KMS-11 (cell line): ENCODE results near the gene IGSF9.
"Not testable (repeated sequence)": the region's sequence is repeated elsewhere in the genome, so short reads cannot be mapped to it uniquely, and the experiment has no call there.

Experiments
- H2AFZ ChIP-seq: fragments of 200-600 bp; sonication (generic); 2 replicates; pipeline ENCODE4 v1.6.1; 2016; ENCODE audit warnings: antibody characterized with exemption, mixed run types, low read depth
- H3K27ac ChIP-seq: fragments of 200-600 bp; sonication (generic); 2 replicates; pipeline ENCODE4 v1.6.1; 2016; ENCODE audit warnings: mild to moderate bottlenecking, mixed run types
- H3K27me3 ChIP-seq: fragments of 200-600 bp; sonication (generic); 2 replicates; pipeline ENCODE4 v1.6.1; 2017; ENCODE audit warnings: mild to moderate bottlenecking, low read depth, mixed run types, moderate library complexity; ENCODE audit not compliant: insufficient read depth
- H3K36me3 ChIP-seq: fragments of 200-600 bp; sonication (generic); 2 replicates; pipeline ENCODE4 v1.6.1; 2017; ENCODE audit warnings: mild to moderate bottlenecking, mixed run types; ENCODE audit not compliant: insufficient read depth
- H3K4me1 ChIP-seq: fragments of 200-600 bp; sonication (generic); 2 replicates; pipeline ENCODE4 v1.6.1; 2016; ENCODE audit warnings: mild to moderate bottlenecking, low read depth, mixed run types; ENCODE audit not compliant: poor library complexity, severe bottlenecking
- H3K4me2 ChIP-seq: fragments of 200-600 bp; sonication (generic); 2 replicates; pipeline ENCODE4 v1.7.0; 2016; ENCODE audit warnings: mild to moderate bottlenecking, mixed run types
- H3K4me3 ChIP-seq: fragments of 200-600 bp; sonication (generic); IDR thresholded peaks from 2 replicates; pipeline ENCODE4 v1.6.1; 2017; ENCODE audit warnings: low read depth, low read length, mixed read lengths; ENCODE audit not compliant: insufficient read depth
- H3K79me2 ChIP-seq: fragments of 200-600 bp; sonication (generic); 2 replicates; pipeline ENCODE4 v1.6.1; 2016; ENCODE audit warnings: low read depth, mixed run types; ENCODE audit not compliant: insufficient read depth
- H3K9ac ChIP-seq: fragments of 200-600 bp; sonication (generic); 2 replicates; pipeline ENCODE4 v1.6.1; 2016; ENCODE audit warnings: mild to moderate bottlenecking, mixed run types
- H4K20me1 ChIP-seq: fragments of 200-600 bp; sonication (generic); 2 replicates; pipeline ENCODE4 v1.6.1; 2016; ENCODE audit warnings: mild to moderate bottlenecking, mixed run types; ENCODE audit not compliant: insufficient read depth
- CTCF ChIP-seq: fragments of 200-600 bp; sonication (generic); conservative IDR thresholded peaks from 2 replicates; pipeline ENCODE4 v1.6.1; 2017; ENCODE audit warnings: low read depth, mild to moderate bottlenecking, antibody characterized with exemption, low read length, moderate library complexity, mixed read lengths

The IGSF9 gene

GRCh38 chr1:159902541-159902940 is 42.9 kb downstream of the IGSF9 start:
- Histone ChIP-seq H3K27ac (no peak overlapping the region), H3K4me3 (no peak overlapping the region), H2AFZ (no peak overlapping the region), H4K20me1 (no peaks in the 10 kb centered on the region), H3K79me2 (no peaks in the 10 kb centered on the region), H3K4me1 (no peaks in the 10 kb centered on the region), H3K36me3 (no peaks in the 10 kb centered on the region), H3K27me3 (no peaks in the 10 kb centered on the region), H3K4me2 (no peak overlapping the region), H3K9ac (no peak overlapping the region)
- no peak for TF ChIP-seq CTCF

- Histone ChIP-seq H3K4me3 (no peak overlapping the region), H4K20me1 (no peaks in the 10 kb centered on the region), H3K36me3 (no peaks in the 10 kb centered on the region), H3K27ac (no peak overlapping the region), H2AFZ (no peak overlapping the region), H3K4me2 (no peak overlapping the region), H3K79me2 (no peaks in the 10 kb centered on the region), H3K9ac (no peak overlapping the region), H3K4me1 (no peaks in the 10 kb centered on the region), H3K27me3 (no peaks in the 10 kb centered on the region)
- TF ChIP-seq CTCF = no peak
These were observed 44.6 kb downstream of the IGSF9 start for GRCh38 chr1:159900755-159901360.

GRCh38 chr1:159900086-159900680 is 45.2 kb downstream of the IGSF9 start, which contains the start of gene CFAP45:
Gene CFAP45, minus strand, starts transcription at chr1:159900165. Its CDS starts 67 bp downstream, at chr1:159900098.
- Histone ChIP-seq H3K27ac (no peak within 1 kb of the TSS), H3K4me2 (no peak within 1 kb of the TSS), H3K79me2 (no peaks in the 10 kb centered on the region), H3K36me3 (no peaks in the 10 kb centered on the region), H3K4me3 (no peak within 1 kb of the TSS), H3K9ac (no peak within 1 kb of the TSS), H3K27me3 (no peaks in the 10 kb centered on the region), H4K20me1 (no peaks in the 10 kb centered on the region), H3K4me1 (no peaks in the 10 kb centered on the region), H2AFZ (no peak within 1 kb of the TSS)
- no peak for TF ChIP-seq CTCF

- not testable (repeated sequence) for H3K36me3 ChIP-seq, H3K27me3 ChIP-seq, H3K4me1 ChIP-seq, H3K4me2 ChIP-seq, H3K4me3 ChIP-seq, H4K20me1 ChIP-seq, H2AFZ ChIP-seq, H3K9ac ChIP-seq, H3K79me2 ChIP-seq, H3K27ac ChIP-seq
These were observed 45.8 kb downstream of the IGSF9 start for GRCh38 chr1:159899634-159900033.

GRCh38 chr1:159898527-159898926 is 46.9 kb downstream of the IGSF9 start:
- no peak overlapping the region for H2AFZ ChIP-seq
- H3K4me3 ChIP-seq = no peak overlapping the region
- no peaks in the 10 kb centered on the region for H4K20me1 ChIP-seq
- H3K4me1 ChIP-seq = no peaks in the 10 kb centered on the region
- H3K27ac ChIP-seq = no peak overlapping the region
- no peak overlapping the region for H3K9ac ChIP-seq
- no peaks in the 10 kb centered on the region for H3K36me3 ChIP-seq
- TF ChIP-seq CTCF = no peak
- no peaks in the 10 kb centered on the region for H3K27me3 ChIP-seq
- H3K79me2 ChIP-seq = no peaks in the 10 kb centered on the region
- H3K4me2 ChIP-seq = no peak overlapping the region
